Lower leg skin (tissue), 3 donors: ENCODE data around the gene SCRT2.

Source experiments
- POLR2A ChIP-seq, 2 donors: fragments of 450-650 bp; IDR thresholded peaks; one replicate each; pipeline ENCODE4 v1.6.1; 2016 to 2017; ENCODE audit warnings: antibody characterized with exemption in 2 of 2, mild to moderate bottlenecking in 1 of 2, moderate library complexity in 1 of 2
- TF ChIP-seq, protein P1 (sequence below), 3 donors: fragments of 450-650 bp; IDR thresholded peaks; one replicate each; pipeline ENCODE4 v1.5.1; 2016; ENCODE audit warnings: antibody characterized with exemption in 3 of 3, mild to moderate bottlenecking in 3 of 3, moderate library complexity in 2 of 3

DNA sequence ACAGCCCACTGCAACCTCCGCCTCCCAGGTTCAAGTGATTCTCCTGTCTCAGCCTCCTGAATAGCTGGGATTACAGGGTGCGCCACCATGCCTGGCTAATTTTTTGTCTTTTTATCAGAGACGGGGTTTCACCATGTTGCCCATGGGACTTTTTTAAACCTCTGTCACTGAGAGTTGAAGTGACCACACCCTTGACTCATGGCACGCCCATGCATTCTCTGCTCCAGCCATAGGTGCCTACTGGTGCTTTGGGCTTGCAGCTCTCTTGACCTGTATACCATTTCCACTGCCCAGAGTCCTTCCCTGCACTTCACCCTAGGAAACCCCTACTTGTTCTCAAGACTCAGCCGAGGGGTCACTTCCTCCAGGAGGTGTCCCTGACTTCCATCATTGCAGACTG lies 2.4 kb upstream of the SCRT2 start:
- TF ChIP-seq POLR2A (IDR thresholded peaks at IDR 0.05), result no peak
- TF ChIP-seq, protein P1, sequence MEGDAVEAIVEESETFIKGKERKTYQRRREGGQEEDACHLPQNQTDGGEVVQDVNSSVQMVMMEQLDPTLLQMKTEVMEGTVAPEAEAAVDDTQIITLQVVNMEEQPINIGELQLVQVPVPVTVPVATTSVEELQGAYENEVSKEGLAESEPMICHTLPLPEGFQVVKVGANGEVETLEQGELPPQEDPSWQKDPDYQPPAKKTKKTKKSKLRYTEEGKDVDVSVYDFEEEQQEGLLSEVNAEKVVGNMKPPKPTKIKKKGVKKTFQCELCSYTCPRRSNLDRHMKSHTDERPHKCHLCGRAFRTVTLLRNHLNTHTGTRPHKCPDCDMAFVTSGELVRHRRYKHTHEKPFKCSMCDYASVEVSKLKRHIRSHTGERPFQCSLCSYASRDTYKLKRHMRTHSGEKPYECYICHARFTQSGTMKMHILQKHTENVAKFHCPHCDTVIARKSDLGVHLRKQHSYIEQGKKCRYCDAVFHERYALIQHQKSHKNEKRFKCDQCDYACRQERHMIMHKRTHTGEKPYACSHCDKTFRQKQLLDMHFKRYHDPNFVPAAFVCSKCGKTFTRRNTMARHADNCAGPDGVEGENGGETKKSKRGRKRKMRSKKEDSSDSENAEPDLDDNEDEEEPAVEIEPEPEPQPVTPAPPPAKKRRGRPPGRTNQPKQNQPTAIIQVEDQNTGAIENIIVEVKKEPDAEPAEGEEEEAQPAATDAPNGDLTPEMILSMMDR (IDR thresholded peaks at IDR 0.05), result no peak
